HepG2 (cell line): ENCODE data around the gene ZMIZ2. TPM values are rescaled to one million over a fixed set of nuclear protein-coding genes. Genes with fewer than 3 reads are reported as not detected.

Source experiments
- BRF2 ChIP-seq: sonication (generic); formaldehyde crosslinking; IDR thresholded peaks from 2 replicates; pipeline ENCODE4 v1.8.1; 2022; ENCODE audit warnings: mild to moderate bottlenecking, missing genetic modification reagents
- CHD2 ChIP-seq: IDR thresholded peaks from 2 replicates; pipeline ENCODE4 v1.6.1; 2011; ENCODE audit warnings: low read depth, low read length, improper control_type of control experiment
- JUN ChIP-seq: sonication (generic); formaldehyde crosslinking; IDR thresholded peaks from 2 replicates; pipeline ENCODE4 v1.4.0; 2020; ENCODE audit warnings: mild to moderate bottlenecking, missing genetic modification reagents
- MAZ ChIP-seq, 2 experiments: sonication (generic) in 1 of 2; formaldehyde crosslinking in 1 of 2; IDR thresholded peaks; 2 replicates each; pipeline versions ENCODE4 v1.5.0 to v1.6.1; 2012 to 2020; ENCODE audit warnings: low read depth in 2 of 2, mild to moderate bottlenecking in 2 of 2, borderline replicate concordance in 1 of 2, improper control_type of control experiment in 1 of 2, low read length in 1 of 2, missing genetic modification reagents in 1 of 2, moderate library complexity in 1 of 2
- MTA1 ChIP-seq: sonication (generic); formaldehyde crosslinking; IDR thresholded peaks from 2 replicates; pipeline ENCODE4 v1.4.0; 2020; ENCODE audit warnings: missing genetic modification reagents, mild to moderate bottlenecking, borderline replicate concordance
- NRL ChIP-seq: sonication (generic); formaldehyde crosslinking; IDR thresholded peaks from 2 replicates; pipeline ENCODE4 v1.5.0; 2020; ENCODE audit warnings: missing genetic modification reagents, mild to moderate bottlenecking, moderate library complexity, borderline replicate concordance
- PLRG1 ChIP-seq: fragments of 450-650 bp; conservative IDR thresholded peaks from 2 replicates; pipeline ENCODE4 v1.6.1; 2016
- RBFOX2 ChIP-seq: fragments of 200-400 bp; formaldehyde crosslinking; IDR thresholded peaks from 2 replicates; pipeline ENCODE4 v1.6.1; 2017; ENCODE audit warnings: low read depth, mild to moderate bottlenecking, low read length
- SALL1 ChIP-seq: sonication (generic); formaldehyde crosslinking; IDR thresholded peaks from 2 replicates; pipeline ENCODE4 v1.8.0; 2022; ENCODE audit warnings: mild to moderate bottlenecking, missing genetic modification reagents
- ZEB1 ChIP-seq: IDR thresholded peaks from 2 replicates; pipeline ENCODE4 v1.6.1; 2012; ENCODE audit warnings: mild to moderate bottlenecking, low read depth, inconsistent platforms; ENCODE audit not compliant: insufficient replicate concordance
- ZFY ChIP-seq: sonication (generic); formaldehyde crosslinking; IDR thresholded peaks from 2 replicates; pipeline ENCODE4 v1.4.0; 2020; ENCODE audit warnings: missing genetic modification reagents
- ZNF138 ChIP-seq: sonication (generic); formaldehyde crosslinking; IDR thresholded peaks from 2 replicates; pipeline ENCODE4 v1.5.0; 2020; ENCODE audit warnings: mild to moderate bottlenecking, low read depth, missing genetic modification reagents
- ZNF451 ChIP-seq: sonication (generic); formaldehyde crosslinking; IDR thresholded peaks from 2 replicates; pipeline ENCODE4 v1.5.0; 2020; ENCODE audit warnings: mild to moderate bottlenecking, missing genetic modification reagents
- polyA plus RNA-seq, 8 experiments: library from polyadenylated mRNA; depleted of rRNA in 3 of 8; stranded (reverse) in 7 of 8; unstranded in 1 of 8; fragments of >200 nt; fragmentation: Illumina TruSeq in 4 of 8; extraction: Trizol in 4 of 8; gene quantifications; 2 replicates each; pipeline versions ENCODE4 v1.2.1 to v1.2.3, GENCODE V29; 2011 to 2016; ENCODE audit warnings: low read depth in 4 of 8, missing spikeins in 1 of 8, mixed read lengths in 1 of 8; ENCODE audit not compliant: insufficient read depth in 1 of 8
- total RNA-seq, 5 experiments: library from RNA; depleted of rRNA; stranded (reverse); fragments of >200 nt; fragmentation: Illumina TruSeq; extraction: Trizol; gene quantifications; 2 replicates each; pipeline ENCODE4 v1.2.3, GENCODE V29; 2016; ENCODE audit warnings: low read depth in 1 of 5
- TF ChIP-seq, protein P1 (sequence below): sonication (generic); formaldehyde crosslinking; IDR thresholded peaks from 2 replicates; pipeline ENCODE4 v1.5.1; 2020; ENCODE audit warnings: mild to moderate bottlenecking, missing genetic modification reagents, borderline replicate concordance
- TF ChIP-seq, protein P2 (sequence below): sonication (generic); formaldehyde crosslinking; IDR thresholded peaks from 2 replicates; pipeline ENCODE4 v1.5.1; 2020; ENCODE audit warnings: missing genetic modification reagents, mild to moderate bottlenecking, borderline replicate concordance

ZMIZ2 gene
- total and polyA plus RNA-seq, 2 of the 13 experiments (the other 11 are each of a cell fraction or from before 2014, with no cell fraction given): 4.9 to 7.9 TPM

- TF ChIP-seq, protein P1, sequence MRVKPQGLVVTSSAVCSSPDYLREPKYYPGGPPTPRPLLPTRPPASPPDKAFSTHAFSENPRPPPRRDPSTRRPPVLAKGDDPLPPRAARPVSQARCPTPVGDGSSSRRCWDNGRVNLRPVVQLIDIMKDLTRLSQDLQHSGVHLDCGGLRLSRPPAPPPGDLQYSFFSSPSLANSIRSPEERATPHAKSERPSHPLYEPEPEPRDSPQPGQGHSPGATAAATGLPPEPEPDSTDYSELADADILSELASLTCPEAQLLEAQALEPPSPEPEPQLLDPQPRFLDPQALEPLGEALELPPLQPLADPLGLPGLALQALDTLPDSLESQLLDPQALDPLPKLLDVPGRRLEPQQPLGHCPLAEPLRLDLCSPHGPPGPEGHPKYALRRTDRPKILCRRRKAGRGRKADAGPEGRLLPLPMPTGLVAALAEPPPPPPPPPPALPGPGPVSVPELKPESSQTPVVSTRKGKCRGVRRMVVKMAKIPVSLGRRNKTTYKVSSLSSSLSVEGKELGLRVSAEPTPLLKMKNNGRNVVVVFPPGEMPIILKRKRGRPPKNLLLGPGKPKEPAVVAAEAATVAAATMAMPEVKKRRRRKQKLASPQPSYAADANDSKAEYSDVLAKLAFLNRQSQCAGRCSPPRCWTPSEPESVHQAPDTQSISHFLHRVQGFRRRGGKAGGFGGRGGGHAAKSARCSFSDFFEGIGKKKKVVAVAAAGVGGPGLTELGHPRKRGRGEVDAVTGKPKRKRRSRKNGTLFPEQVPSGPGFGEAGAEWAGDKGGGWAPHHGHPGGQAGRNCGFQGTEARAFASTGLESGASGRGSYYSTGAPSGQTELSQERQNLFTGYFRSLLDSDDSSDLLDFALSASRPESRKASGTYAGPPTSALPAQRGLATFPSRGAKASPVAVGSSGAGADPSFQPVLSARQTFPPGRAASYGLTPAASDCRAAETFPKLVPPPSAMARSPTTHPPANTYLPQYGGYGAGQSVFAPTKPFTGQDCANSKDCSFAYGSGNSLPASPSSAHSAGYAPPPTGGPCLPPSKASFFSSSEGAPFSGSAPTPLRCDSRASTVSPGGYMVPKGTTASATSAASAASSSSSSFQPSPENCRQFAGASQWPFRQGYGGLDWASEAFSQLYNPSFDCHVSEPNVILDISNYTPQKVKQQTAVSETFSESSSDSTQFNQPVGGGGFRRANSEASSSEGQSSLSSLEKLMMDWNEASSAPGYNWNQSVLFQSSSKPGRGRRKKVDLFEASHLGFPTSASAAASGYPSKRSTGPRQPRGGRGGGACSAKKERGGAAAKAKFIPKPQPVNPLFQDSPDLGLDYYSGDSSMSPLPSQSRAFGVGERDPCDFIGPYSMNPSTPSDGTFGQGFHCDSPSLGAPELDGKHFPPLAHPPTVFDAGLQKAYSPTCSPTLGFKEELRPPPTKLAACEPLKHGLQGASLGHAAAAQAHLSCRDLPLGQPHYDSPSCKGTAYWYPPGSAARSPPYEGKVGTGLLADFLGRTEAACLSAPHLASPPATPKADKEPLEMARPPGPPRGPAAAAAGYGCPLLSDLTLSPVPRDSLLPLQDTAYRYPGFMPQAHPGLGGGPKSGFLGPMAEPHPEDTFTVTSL (CRISPR knock-in tag): no peak
- TF ChIP-seq ZNF138 (CRISPR knock-in tag) (no peak), BRF2 (no peak), JUN (CRISPR knock-in tag) (no peak), CHD2 (no peak), ZEB1 (peak; percentile 63), RBFOX2 (peak; percentile 40; the same call in 1 of the 2 replicates), MAZ (IDR thresholded peaks at IDR 0.05; ENCODE audit: borderline replicate concordance, low read depth, low read length) (0 out of 2 replicates have a peak, but pooled peaks have one; percentile 1), MAZ (CRISPR knock-in tag; IDR thresholded peaks at IDR 0.05; ENCODE audit: low read depth) (no peak), ZFY (CRISPR knock-in tag) (peak; percentile 14), SALL1 (CRISPR knock-in tag) (peak; percentile 41; the same call in 1 of the 2 replicates), NRL (CRISPR knock-in tag) (no peak), ZNF451 (CRISPR knock-in tag) (peak; percentile 34; the same call in 1 of the 2 replicates), PLRG1 (no peak), MTA1 (CRISPR knock-in tag) (peak; percentile 57; the same call in 1 of the 2 replicates)
- TF ChIP-seq, protein P2, sequence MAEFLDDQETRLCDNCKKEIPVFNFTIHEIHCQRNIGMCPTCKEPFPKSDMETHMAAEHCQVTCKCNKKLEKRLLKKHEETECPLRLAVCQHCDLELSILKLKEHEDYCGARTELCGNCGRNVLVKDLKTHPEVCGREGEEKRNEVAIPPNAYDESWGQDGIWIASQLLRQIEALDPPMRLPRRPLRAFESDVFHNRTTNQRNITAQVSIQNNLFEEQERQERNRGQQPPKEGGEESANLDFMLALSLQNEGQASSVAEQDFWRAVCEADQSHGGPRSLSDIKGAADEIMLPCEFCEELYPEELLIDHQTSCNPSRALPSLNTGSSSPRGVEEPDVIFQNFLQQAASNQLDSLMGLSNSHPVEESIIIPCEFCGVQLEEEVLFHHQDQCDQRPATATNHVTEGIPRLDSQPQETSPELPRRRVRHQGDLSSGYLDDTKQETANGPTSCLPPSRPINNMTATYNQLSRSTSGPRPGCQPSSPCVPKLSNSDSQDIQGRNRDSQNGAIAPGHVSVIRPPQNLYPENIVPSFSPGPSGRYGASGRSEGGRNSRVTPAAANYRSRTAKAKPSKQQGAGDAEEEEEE (CRISPR knock-in tag): no peak
Observed at GRCh38 chr7:44748948-44749731, 493 bp downstream of the ZMIZ2 start (continued).
